HG03280 (cell line): ENCODE data around the gene PLB1.

Experiments used
- ATAC-seq: cut with Tn5 transposase; IDR thresholded peaks from one replicate; pipeline ENCODE4 v1.9.1; 2021; ENCODE audit warnings: mild to moderate bottlenecking, moderate library complexity; ENCODE audit not compliant: unreplicated experiment

The PLB1 gene

GRCh38 chr2:28639836-28640235 lies 144.0 kb downstream of the PLB1 start:
- ATAC-seq: peak; percentile 66

DNA sequence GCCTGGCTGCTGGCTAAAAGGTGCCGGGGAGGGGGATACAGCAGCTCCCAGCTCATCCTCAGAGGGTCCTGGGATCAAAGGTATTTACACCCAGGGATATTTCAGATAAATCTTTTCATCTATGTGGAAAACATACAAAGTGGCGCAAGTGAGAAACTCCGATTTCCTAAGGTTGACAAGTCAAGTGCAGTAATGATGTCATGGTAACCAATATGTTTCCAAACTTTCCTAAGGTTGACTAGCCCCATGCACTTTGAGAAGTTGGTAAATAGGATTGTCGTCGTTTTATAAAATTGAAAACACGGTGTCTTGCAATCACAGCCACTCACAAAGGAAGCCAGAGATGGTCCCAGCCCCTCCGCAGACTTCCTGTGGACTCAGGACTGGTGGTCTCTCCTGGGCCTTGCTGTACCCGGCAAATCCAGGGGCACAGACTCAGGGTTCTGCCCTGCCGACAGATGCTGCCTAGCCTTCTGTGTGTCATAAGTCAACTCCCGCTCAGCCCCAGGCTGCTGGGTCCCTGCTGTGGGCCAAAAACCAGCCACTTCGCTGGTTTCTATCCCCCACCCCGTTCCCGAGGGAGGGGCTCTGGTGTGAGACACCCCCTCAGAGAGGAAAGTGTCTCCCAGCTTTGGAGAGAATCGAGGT lies 144.5 kb downstream of the PLB1 start:
- ATAC-seq: no peak

- no peak for ATAC-seq
Observed at GRCh38 chr2:28640908-28641300, 145.0 kb downstream of the PLB1 start.

- no peak for ATAC-seq
Observed at GRCh38 chr2:28642796-28643195, 146.9 kb downstream of the PLB1 start.

DNA sequence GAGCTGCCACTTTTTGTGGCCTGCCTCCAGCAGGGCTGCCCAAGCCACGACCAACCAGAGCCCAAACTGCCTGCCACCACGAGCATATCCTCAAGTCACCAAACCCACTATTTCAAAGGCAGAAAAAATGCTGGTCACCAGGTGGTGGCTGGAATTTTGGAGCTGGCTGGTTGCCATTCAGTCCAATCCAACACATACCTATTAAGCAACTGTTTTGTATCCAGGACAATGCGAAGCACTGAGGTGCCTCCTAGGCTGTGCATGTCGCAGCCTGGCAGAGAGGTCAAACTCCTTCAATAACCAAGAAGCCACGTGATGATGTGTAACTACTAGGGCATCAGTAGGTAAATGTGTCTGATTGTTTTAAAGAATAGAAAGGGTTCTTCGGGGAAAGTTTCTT lies 147.5 kb downstream of the PLB1 start:
- ATAC-seq: no peak

- ATAC-seq: no peak
Observed at GRCh38 chr2:28643911-28644334, 148.1 kb downstream of the PLB1 start.

DNA sequence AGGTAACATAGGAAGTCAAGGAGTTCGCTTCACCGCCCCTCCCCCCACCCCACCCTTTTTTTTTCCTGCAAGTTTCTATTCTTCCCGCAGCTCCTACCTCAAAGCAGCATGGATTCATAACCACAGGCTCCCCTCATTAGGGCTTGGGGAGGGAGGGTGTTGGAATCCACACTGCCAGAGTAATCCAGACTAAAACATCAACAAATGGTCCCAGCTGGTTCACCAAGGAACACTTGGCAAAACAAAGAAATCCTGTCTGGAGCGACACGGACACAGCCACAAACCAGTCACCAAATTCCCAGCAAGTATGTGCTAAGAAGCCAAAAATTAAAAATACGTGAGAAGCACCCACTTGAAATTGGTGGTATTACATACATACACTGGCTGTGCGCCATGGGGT lies 148.9 kb downstream of the PLB1 start:
- no peak for ATAC-seq

DNA sequence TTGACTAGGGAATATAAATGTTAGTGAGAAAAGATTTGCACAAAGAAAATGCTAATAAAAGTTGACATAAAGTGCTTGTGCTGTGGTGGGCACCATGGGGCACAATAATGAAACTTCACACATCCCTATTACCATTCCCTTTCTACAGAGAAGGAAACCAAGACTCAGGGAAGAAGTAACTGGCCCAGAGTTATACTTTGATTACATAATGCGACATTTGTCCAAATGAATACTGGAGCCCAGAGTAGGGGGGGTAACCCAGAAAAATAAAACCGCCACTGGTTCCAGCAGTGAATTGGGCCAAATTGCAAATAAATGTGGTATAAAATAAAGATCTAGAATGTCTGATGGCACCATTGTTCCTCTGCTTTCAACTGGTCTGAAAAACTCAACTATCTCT lies 149.7 kb downstream of the PLB1 start:
- ATAC-seq: no peak

DNA sequence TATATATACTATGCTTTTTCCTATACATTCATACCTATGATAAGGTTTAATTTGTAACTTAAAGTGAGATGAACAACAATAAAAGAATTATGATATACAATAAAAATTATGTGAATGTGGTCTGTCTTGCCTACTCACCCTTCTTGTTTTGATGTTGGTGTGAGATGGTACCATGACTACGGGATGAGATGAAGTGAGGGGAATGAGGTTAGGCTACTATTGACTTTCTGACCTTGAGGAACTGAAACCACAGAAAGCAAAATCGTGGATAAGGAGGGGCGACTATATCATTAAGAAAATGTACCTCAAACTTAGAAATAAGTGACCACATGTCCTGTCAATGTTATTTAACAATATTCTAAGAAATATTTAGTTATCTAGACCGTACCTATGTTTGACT lies 151.8 kb downstream of the PLB1 start:
- ATAC-seq: peak; percentile 63

DNA sequence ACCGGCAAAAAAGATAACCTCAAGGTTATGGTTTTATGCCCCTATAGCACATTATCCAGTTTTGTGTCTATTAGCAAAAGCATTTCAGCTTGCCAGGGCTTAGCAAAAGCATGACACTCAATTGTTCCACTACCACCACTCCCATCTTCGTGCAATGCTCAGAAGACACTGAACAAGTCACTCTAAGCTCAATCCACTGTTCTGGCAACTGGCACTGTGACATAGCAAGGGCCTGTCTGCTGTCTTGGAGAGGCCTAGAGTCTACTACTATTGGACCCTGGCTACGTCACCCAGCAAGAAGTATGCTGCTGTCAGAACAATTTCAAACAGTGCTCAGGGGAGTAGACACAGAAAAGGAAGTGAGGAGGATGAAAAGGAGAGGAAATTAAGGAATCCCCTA lies 152.3 kb downstream of the PLB1 start:
- ATAC-seq: no peak

DNA sequence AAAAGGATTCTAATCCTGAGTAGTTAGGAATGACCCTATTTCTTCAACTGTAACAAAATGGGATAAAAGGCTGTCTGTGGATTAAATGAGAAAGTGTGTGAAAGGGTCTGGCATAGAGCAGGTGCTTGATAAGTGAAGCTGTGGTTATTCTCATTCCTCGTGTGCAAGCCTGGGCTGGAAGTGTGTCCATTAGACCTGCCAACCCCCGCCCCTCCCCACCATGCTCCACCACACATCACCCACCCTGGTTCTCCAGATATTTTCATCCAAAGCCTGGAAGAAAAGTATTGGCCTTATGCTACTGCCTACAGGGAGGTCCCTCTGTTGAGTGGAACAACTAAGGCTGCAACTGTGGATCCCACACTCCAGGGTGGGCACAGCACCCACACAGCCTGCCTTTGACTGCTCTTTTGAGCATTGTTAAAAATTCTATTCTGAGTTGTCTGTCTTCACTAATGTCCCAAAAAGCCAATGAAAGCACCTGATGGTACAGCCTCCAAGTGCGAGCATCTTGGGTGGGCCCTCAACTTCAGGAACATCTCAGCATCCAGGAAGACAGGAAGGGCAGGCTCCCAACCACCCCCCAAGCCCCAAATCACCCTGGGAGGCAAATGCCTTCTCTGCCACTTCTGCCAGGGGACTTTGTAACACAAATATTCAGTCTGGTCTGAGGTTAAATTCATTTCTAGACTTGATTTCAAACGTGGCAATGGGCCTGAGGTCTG lies 153.0 kb downstream of the PLB1 start:
- ATAC-seq: no peak

DNA sequence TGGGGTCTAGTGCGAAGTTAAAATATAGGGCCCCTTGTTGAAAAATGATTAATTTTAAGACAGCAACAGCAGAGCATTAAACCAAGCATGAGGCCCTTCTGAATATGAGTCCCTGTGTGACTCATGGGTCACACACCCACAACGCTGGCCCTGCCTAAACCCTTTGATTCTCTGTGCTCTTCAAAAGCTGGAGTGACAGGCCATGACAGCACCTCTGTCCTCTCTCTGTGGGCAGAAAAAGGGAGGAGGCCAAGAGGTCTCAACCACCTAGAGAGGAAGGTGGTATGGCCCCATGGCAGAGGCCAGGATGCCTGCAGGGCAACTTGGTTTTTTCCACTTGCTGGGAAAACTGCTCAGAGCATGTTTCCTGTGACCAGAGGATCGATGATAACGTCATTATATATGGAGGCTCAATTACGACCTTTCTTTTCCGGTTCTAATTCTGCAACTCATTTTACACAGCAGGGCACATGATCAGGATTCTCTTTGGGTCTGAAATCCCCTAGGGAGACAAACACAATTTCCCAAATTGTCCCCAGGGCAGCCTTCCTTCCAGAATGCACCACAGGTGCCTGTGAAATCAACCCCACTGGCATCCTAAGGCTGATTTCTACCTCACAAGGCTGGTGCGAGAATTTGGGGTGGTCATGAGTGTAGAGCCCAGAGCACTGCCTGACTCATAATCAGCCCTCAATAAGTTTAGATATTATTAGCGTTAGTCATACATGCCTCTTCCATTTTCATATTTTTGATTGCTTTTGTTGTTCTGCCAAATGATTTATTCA lies 153.8 kb downstream of the PLB1 start:
- no peak for ATAC-seq

GRCh38 chr2:28650266-28650584 lies 154.4 kb downstream of the PLB1 start:
- ATAC-seq: no peak

GRCh38 chr2:28652217-28652616 lies 156.4 kb downstream of the PLB1 start:
- ATAC-seq: no peak

DNA sequence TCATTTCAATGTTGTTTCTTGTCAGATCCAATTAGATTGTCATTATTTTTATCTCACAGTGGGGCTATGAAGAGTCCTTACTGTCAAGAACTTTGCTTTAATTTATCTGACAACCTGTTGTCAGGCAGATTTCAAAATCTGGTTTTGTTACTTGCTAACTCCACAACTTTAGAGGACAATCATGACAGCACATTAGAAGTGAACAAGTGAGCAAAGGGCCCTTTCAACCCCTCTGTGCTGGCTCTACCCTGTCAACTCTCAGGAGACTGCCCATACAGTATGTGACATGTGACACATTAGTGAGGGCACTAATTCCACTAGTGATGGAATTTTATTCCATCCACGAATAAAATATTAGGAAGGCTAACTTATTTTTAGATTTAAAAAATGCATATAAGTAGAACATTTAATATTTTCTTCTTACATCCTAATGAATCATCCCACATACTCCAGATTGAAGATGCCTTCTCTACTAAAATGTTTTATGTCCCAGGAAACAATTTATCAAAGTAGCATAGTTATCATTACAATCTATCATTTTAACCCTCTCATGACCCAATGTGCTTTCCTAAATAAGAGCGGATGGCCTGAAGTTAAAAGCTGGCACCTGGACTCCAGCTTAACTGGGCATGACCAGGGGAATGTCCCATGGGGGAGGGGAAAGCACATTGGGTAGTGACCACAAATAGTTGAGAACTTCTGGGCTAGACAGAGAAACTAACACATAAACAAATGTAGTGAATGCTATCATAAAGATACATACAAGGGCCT lies 158.2 kb downstream of the PLB1 start:
- ATAC-seq: no peak

GRCh38 chr2:28654663-28655320 lies 158.9 kb downstream of the PLB1 start:
- no peak for ATAC-seq

DNA sequence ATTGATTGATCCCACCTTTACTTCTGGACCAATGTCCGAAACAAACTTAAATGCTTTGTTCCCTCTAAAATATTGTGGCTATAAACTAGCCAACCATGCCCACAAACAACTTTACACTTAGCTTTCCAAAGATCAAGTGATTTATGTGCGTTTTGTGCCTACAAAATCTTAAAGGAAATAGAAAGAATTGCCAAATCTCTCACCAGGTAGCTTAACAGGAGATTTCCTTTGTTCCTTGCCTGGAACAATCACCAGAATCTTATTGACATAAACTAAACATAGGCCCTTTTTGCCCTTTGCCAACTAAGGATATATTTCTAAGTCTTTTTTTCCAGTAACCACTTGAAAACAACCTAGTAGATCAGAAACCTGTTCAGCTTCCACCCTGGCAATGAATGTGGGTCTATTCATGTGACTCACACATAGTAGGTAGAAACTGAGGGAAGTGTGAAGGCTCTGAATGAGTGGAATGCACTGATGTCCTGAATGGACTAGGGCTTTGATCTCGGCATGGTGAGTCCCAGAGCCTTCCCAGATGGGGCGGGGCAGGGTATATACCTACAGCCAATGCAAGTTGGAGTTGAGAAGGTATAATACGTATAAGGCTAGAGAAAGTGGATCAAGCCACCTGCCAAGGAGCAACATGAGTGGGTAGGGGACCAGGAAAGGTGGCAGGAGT lies 161.2 kb downstream of the PLB1 start:
- ATAC-seq: no peak

GRCh38 chr2:28658369-28658768 lies 162.5 kb downstream of the PLB1 start:
- no peak for ATAC-seq

DNA sequence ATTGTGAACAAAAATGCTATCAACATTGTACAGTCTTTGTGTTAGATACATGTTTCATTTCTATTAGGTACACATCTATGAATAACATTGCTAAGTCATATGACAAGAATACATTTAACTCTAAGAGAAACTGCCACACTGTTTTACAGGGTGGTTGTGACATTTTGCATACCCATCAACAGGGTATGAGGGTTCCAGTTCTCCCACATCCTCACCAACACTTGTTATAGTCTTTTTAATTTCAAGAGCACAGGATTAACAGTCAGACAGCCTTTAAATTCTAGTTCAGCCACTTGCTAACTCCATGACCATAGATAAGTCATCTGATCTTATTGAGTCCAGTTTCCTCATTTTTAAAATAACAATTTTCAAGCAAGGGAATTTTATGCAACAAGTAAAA lies 163.3 kb downstream of the PLB1 start:
- ATAC-seq: no peak

DNA sequence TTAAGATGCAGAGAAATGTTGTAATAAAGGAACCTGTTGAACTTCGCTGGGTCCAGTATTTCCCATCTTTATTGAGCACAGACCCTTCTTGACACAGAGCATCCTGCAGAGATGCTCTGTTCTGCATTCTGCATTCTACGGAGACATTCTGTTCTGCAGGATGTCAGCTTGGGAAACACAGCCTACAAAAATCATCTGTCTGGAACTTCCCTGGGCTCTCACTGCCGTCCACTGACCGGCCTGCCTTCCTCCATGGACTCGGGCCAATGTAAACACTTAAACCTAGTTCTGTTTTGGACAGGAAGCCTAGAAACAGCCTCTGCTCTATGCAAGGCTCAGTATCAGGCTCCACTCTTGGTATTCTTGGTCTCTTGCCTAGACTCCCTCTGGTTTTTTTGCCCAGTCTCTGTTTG lies 165.7 kb downstream of the PLB1 start:
- ATAC-seq: no peak
